Testis (tissue), 2 donors: ENCODE measurements around the gene GATAD2B.

Experiments used
- CTCF ChIP-seq, 3 experiments: fragments of 450-650 bp in 2 of 3; fragments of 200-600 bp in 1 of 3; sonication (generic) in 1 of 3; IDR thresholded peaks; one replicate each; pipeline ENCODE4 v1.5.1; 2016 to 2019; ENCODE audit warnings: antibody characterized with exemption in 3 of 3, mild to moderate bottlenecking in 2 of 3, moderate library complexity in 1 of 3
- POLR2A ChIP-seq: fragments of 450-650 bp; IDR thresholded peaks from one replicate; pipeline ENCODE4 v1.6.1; 2017; ENCODE audit warnings: antibody characterized with exemption, mild to moderate bottlenecking, moderate library complexity

- TF ChIP-seq CTCF (IDR thresholded peaks at IDR 0.05) (no peak), POLR2A (no peak)
Measured at GRCh38 chr1:153926405-153926804, 3.6 kb upstream of the GATAD2B start.
